Measurements from ENCODE around the gene PPP1R9B. TPM values are rescaled to one million over a fixed set of nuclear protein-coding genes. Genes with fewer than 3 reads are reported as not detected.

The PPP1R9B gene
- total RNA-seq, 1 experiment from 2014 or later = 59.6 TPM

- in situ Hi-C loops (cut with HindIII; ENCODE audit: low sequenced_read_pairs) = no loop called here
- no peak for DNase-seq (ENCODE audit: low spot score)
These were observed 36.1 kb downstream of the PPP1R9B start for GRCh38 chr17:50114401-50114800.

GRCh38 chr17:50113624-50114320 lies 36.7 kb downstream of the PPP1R9B start:
- in situ Hi-C loops (cut with HindIII; ENCODE audit: low sequenced_read_pairs) = no loop called here

GRCh38 chr17:50112694-50113093 lies 37.8 kb downstream of the PPP1R9B start:
- in situ Hi-C loops (cut with HindIII; ENCODE audit: low sequenced_read_pairs) = no loop called here
- DNase-seq (ENCODE audit: low spot score) = no peak

More at GRCh38 chr17:50113624-50114320, 36.7 kb downstream of the PPP1R9B start:
- no peak for DNase-seq (ENCODE audit: low spot score)

- peak; percentile 92 for DNase-seq (ENCODE audit: low spot score)
- in situ Hi-C loops (cut with HindIII; ENCODE audit: low sequenced_read_pairs) = no loop called here
These were observed 38.5 kb downstream of the PPP1R9B start for GRCh38 chr17:50111673-50112655.

- in situ Hi-C loops (cut with HindIII; ENCODE audit: low sequenced_read_pairs) = no loop called here
These were observed 39.7 kb downstream of the PPP1R9B start for GRCh38 chr17:50110591-50111349.

GRCh38 chr17:50109785-50110184 lies 40.7 kb downstream of the PPP1R9B start:
- DNase-seq (ENCODE audit: low spot score) = no peak
- in situ Hi-C loops (cut with HindIII; ENCODE audit: low sequenced_read_pairs) = no loop called here

More at GRCh38 chr17:50110591-50111349, 39.7 kb downstream of the PPP1R9B start:
- DNase-seq (ENCODE audit: low spot score) = peak; percentile 77

GRCh38 chr17:50109207-50109606 lies 41.3 kb downstream of the PPP1R9B start:
- no peak for DNase-seq (ENCODE audit: low spot score)
- in situ Hi-C loops (cut with HindIII; ENCODE audit: low sequenced_read_pairs) = no loop called here

- in situ Hi-C loops (cut with HindIII; ENCODE audit: low sequenced_read_pairs) = no loop called here
- DNase-seq (ENCODE audit: low spot score) = peak; percentile 1
These were observed 41.9 kb downstream of the PPP1R9B start for GRCh38 chr17:50108556-50108955.

- in situ Hi-C loops (cut with HindIII; ENCODE audit: low sequenced_read_pairs) = no loop called here
- DNase-seq (ENCODE audit: low spot score) = peak; percentile 1
These were observed 42.6 kb downstream of the PPP1R9B start for GRCh38 chr17:50107790-50108414.

GRCh38 chr17:50106393-50107131 lies 43.9 kb downstream of the PPP1R9B start:
- in situ Hi-C loops (cut with HindIII; ENCODE audit: low sequenced_read_pairs) = no loop called here
- peak; percentile 2 for DNase-seq (ENCODE audit: low spot score)

GRCh38 chr17:50105811-50106210 lies 44.7 kb downstream of the PPP1R9B start:
- in situ Hi-C loops (cut with HindIII; ENCODE audit: low sequenced_read_pairs) = no loop called here
- no peak for DNase-seq (ENCODE audit: low spot score)

- in situ Hi-C loops (cut with HindIII; ENCODE audit: low sequenced_read_pairs) = no loop called here
- peak; percentile 91 for DNase-seq (ENCODE audit: low spot score)
These were observed 46.5 kb downstream of the PPP1R9B start for GRCh38 chr17:50103941-50104340.

- no peak for DNase-seq (ENCODE audit: low spot score)
- in situ Hi-C loops (cut with HindIII; ENCODE audit: low sequenced_read_pairs) = no loop called here
These were observed 47.2 kb downstream of the PPP1R9B start for GRCh38 chr17:50103252-50103651.

- in situ Hi-C loops (cut with HindIII; ENCODE audit: low sequenced_read_pairs) = no loop called here
- DNase-seq (ENCODE audit: low spot score) = no peak
These were observed 48.1 kb downstream of the PPP1R9B start for GRCh38 chr17:50102164-50102991.

- DNase-seq (ENCODE audit: low spot score) = no peak
These were observed 48.9 kb downstream of the PPP1R9B start for GRCh38 chr17:50101346-50102163.

GRCh38 chr17:50100921-50101345 lies 49.5 kb downstream of the PPP1R9B start:
- in situ Hi-C loops (cut with HindIII; ENCODE audit: low sequenced_read_pairs) = no loop called here
- DNase-seq (ENCODE audit: low spot score) = peak; percentile 74

More at GRCh38 chr17:50101346-50102163, 48.9 kb downstream of the PPP1R9B start:
- in situ Hi-C loops (cut with HindIII; ENCODE audit: low sequenced_read_pairs) = no loop called here

- DNase-seq (ENCODE audit: low spot score) = no peak
- in situ Hi-C loops (cut with HindIII; ENCODE audit: low sequenced_read_pairs) = no loop called here
These were observed 50.0 kb downstream of the PPP1R9B start for GRCh38 chr17:50100480-50100883.
